GM18517 (cell line): ENCODE measurements around the gene AIMP2.
"Not testable (repeated sequence)": the region's sequence is repeated elsewhere in the genome, so short reads cannot be mapped to it uniquely, and the experiment has no call there.

ENCODE experiments used
- ATAC-seq: cut with Tn5 transposase; IDR thresholded peaks from one replicate; pipeline ENCODE4 v1.9.1; 2021; ENCODE audit warnings: mild to moderate bottlenecking, moderate library complexity; ENCODE audit not compliant: unreplicated experiment

Gene AIMP2

DNA sequence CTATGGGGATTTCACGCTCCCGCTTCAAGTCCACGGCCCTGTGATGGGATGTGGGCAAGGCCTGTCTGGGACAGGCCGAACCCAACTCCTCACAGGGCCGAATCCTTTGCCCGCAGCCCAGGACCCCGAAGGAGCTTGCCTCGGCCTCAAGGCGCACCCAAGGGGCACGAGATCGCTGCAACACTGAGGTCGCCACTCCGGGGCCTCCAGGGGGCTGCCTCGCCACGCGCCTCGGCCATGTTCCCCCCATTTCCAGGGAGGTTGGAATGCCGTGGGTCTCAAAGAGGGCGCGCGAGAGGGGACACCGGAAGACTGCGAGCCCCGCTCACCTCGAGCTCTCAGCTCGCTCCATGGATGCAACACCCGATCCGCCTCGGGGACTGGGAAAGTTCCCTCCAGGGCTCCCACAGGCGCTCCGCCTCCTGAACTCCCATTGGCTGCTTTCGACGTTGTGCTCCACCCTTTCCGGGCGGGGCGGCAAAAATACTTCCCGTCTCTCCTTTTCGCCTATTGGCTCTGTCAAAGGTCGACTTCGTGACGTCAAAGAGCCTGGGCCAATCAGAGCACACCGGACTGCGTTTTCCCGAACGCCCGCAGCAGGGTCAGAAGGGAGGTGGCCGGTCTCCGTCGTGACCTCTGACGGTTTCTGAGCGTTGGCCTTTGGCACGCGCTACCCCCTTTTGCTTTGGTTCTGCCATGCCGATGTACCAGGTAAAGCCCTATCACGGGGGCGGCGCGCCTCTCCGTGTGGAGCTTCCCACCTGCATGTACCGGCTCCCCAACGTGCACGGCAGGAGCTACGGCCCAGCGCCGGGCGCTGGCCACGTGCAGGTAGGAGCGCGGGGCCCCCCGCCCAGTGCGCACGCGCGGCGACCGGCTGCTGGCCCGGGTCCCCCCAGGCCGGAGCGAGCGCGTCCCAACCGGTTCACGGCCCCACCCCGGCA, at the start of gene AIMP2, which contains the start of gene PMS2:
TSS of gene AIMP2 (plus strand) at position 605 of the 944 bp plus-strand sequence. CDS start at position 697, 92 bp downstream.
TSS of gene PMS2 (minus strand) at position 382 of the 944 bp plus-strand sequence. CDS start at position 352, 30 bp downstream.
- ATAC-seq: peak; percentile 96

DNA sequence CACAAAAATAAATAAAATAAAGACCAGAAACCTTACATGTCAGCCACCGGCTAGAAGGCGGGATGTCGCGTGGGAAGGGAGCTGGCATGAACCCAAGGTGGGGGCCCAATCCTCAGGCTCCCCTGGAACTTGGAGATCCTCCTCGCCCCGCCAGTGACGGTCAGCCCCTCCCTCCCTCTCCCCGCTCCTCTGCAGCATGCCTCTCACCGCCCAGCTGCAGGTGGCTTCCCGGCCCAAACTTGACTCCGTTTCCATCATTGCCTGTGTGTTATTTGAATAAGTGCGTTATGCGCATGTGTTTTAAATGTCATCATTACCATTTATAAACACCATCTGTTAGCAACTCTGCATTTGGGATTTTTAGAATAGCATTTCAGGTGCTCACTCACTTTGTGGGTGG, 45.9 kb upstream of the AIMP2 start:
- not testable (repeated sequence) for ATAC-seq

DNA sequence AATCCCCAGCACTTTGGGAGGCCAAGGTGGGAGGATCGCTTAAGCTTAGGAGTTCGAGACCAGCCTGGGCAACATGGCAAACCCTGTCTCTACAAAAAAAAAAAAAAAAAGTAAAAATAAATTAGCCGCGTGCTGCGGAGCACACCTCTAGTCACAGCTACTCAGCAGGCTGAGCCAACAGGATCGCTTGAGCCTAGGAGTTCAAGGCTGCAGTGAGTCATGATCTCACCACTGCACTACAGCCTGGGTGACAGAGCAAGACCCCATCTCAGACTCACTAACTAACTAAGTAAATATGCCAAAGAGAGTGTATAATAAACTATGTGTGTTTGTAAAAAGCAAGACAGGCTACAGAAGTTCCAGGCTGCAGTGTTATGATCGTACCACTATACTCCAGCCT, 45.3 kb upstream of the AIMP2 start:
- not testable (repeated sequence) for ATAC-seq

DNA sequence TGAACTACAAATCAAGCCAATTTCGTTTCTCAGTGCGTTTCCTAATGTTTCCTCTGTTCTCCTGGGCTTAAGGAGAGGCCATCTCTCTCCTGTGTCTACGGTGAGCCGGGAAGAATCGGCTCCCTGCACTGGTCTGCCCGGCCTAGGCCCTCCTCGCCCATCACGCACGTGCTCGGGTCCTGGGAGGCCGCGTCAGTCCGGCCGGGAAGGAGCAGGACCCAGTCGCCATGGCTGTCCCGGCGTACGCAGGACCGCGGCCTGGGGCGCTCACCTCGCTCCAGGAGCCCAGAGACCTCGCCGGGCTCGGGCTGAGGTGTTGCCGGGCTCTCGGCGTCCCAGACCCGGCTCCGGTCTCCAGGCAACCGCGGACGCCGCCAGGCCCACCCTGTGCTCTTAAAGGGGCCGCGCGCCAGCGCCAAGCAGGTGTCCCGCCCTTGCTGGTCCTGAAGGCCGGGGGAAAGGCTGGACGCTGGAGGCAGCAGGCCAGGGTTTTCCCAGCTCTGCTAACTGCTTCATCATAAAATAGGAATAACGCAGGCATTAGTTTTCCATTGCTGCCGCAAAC, 38.6 kb upstream of the AIMP2 start, which contains the start of gene RSPH10B:
TSS of gene RSPH10B (minus strand) at position 343 of the 565 bp plus-strand sequence. CDS start 3,573 bp downstream, outside the sequence.
- ATAC-seq: not testable (repeated sequence)

DNA sequence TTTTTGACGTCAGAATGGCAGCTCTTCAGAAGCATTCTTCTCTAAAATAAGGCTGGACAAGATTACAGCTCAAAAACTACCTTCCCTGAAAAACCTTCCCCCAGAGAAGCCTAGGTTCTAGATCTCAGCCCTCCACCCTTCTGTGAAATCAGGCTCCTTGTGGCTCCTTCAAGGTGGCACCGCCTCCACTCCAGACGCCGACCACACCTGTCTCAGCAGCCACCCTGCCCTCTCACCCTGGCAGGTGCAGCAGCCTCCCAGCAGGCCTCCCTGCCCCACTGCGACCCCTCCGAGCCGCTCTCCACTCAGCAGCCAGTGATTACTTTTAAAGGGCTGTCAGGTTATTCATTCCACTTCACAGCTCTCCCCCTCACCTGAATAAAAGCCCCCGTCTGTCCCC, 35.5 kb upstream of the AIMP2 start:
- ATAC-seq: not testable (repeated sequence)

DNA sequence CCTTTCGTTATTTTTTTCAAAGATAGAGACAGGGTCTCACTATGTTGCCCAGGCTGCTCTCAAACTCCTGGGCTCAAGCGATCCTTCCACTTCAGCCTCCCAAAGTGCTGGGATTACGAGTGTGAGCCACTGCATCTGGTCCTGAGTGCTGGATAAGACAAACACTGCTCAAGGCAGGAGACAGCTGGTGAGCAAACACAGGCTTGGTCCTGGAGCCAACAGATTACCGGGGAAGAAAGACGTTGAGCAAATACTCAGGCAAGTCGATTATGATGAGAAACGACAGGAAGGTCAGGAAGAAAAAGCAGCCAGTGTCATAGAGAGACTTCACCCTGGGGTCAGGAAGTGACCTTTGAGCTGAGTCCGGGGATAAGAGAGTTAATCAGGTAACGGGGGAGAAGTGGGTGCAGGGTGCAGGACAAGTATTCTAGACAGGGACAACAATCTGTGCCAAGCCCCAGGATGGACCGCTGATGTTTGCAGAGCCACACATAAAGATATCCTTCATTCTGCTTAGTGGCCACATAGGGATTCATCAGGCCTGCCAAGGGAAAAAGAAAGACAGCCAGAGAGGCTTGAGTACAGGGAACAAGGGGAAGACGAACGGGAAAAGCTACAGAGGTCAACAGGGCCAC, 29.3 kb upstream of the AIMP2 start:
- ATAC-seq: not testable (repeated sequence)

DNA sequence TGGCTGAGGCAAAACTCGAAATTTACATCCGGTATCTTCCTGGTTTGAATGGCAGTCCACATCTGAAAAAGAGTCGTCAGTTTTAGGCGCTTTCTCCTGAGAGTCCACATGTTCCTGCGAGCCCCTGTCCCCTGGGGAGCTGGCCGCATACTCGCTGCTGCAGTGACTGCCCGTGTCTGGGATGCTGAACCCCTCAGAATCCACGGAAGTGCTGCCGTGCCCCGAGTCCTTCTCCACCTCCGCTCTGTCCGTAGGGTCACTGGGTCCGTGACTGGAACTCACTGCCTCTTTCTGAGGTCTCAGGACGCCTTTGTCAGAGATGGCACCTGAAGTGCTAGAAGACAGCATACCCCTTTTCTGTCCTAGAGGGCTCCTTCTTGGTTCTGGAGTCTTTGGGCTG, 22.0 kb upstream of the AIMP2 start:
- ATAC-seq: not testable (repeated sequence)

DNA sequence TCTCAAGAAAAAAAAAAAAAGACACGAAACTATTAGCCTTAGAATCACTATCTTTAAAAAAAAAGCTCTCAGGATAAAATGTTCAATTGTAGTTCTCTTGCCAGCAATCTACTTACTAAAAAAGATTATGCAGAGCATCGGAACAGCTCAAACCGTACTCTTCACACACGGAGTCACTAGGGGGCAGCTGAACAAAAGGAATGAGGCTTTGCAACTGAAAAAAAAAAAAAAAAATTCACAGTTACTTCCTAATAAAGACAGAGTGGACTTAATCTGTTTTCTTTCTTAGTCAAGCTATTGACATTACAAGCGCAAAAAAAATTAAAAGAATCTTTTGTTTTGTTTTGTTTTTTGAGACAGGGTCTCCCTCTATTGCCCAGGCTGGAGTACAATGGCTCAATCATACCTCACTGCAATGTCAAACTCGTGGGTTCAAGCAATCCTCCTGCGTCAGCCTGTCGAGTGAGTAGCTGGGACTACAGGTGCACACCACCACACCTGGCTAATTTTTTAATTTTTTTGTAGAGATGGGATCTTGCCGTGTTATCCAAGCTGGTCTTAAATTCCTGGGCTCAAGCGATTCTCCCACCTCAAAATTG, 11.8 kb upstream of the AIMP2 start:
- no peak for ATAC-seq

DNA sequence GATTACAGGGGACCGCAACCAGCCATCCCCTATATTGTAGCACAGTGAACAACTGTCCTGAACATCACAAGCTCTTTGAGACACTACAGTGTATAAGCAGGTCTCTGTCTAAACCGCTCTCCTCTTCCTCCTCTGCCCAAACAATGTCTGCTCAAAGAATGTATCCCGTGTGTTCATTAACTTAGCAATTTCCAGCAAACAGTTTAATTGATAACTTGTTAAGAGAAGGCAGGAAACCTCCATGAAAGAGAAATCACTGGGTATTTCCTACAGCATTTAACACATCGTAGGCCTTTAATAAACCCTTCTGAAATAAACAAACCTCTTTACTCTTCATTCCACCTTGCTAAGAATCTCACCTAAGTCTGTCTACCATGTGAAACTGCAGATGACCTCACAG, 1.7 kb upstream of the AIMP2 start:
- no peak for ATAC-seq

DNA sequence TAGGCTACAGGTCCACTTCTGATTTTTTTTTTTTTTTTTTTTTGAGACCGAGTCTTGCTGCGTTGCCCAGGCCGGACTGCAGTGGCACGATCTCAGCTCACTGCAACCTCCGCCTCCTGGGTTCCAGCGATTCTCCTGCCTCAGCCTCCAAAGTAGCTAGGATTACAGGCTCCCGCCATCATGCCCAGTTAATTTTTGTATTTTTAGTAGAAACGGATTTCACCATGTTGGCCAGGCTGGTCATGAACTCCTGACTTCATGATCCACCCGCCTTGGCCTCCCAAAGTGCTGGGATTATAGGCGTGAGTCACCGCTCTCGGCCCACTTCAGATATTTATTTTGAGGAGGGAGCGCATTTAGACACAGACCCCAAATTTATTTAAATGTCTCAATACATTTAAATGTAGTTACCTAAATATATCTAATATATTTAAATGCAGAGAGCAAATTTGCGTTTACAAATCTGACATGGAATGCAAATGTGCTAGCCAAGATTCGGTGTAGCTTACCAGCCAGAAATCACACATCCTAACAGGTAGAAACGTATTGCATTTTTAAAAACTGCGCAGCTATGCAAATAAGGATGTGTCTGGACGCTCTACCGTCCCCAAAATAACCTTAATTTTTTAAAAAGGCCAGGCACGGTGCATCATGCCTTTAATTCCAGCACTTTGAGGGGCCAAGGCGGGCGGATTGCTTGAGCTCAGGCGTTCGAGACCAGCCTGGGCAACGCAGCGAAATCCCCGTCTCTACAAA, 1.1 kb upstream of the AIMP2 start:
- not testable (repeated sequence) for ATAC-seq

DNA sequence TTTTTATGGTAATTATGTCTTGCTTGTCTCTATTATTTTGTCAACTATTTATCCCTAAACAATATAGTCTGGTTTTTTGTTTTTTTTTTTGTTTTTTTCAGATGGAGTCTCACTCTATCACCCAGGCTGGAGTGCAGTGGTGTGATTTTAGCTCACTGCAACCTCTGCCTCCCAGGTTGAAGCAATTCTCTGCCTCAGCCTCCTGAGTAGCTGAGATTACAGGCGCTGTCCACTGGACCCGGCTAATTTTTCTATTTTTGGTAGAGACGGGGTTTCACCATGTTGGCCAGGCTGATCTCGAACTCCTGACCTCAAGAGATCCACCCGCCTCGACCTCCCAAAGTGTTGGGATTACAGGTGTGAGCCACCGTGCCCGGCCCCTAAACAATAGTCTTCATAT, 1.3 kb downstream of the AIMP2 start:
- not testable (repeated sequence) for ATAC-seq

DNA sequence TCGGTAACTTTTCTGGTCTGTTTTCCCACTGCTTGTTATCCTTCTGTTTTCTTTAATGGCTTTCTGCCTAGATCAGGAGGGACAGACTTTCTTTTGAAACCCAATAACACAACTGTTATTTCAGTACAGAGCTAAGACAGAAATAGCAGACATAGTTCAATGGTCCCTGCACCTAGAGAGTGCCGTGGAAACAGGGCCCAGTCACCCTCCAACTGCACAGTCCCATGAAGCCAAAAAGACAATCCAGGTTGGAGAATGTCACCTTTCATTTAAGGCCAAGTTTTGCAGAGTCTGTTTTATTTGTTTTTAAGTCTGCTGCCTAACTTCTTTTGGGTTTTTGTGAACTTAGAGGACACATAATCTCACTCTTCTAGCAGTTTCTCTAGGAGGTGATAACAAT, 2.5 kb downstream of the AIMP2 start:
- no peak for ATAC-seq

DNA sequence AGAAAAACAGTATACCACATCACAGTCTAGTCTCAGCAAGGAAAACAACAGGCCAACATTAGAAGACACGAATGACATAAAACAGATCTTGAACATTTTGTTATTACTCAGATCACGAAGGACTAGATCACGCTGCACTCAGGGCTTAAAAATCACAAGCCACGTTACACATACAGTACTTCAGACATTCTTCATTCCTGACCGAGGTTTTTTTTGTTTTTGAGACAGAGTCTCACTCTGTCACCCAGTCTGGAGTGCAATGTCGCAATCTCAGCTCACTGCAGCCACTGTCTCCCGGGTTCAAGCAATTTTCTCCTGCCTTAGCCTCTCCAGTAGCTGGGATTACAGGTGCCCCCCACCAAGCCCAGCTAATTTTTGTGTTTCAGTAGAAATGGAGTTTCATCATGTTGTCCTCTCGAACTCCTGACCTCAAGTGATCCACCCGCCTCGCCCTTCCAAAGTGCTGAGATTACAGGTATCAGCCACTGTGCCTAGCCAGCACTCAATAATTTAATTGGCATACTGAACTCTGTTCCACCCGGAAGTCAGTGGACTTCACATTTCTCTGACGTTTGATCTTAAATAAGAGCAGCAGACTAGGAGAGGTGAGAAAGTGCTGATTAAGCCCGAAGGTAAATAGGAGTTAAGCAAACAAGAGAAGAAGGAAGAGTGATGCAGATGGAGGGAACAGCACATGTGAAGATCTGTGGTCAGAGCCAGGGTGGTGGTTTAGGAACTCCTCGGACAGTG, 3.5 kb downstream of the AIMP2 start:
- ATAC-seq: no peak

DNA sequence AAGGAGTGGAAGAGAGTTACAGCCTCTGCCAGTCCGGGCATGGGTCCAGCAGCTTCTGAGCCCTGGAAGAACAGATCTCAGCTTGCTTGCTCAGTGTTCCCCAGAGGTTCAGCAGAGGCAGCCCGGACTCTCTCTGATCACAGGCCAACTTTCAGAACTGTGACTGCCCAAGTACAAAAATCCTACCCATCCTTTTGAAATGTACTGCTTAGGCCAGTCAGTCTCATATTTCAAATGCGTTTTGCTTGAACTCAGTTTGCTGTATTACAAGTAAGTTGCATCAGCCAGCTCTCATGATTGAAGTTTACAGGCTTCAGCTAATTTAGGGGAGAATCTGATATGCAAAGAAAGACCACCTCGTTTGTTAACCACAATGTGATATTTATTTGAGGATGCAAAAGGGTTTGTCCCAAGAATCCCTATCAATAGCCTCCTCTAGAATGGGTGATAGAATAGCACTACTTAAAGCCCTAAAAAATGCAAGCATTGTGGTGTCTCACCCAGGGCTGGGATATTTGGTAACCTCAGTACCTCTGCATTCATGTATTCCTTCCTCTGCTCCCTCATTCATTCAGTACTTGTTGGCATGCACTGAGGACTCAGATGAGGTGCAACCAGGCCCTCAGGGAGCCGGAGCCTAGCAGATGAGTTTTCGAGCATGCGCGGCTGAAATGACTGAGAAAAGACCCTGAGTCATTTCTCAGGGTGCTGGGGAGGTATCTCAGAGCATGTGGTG, 7.0 kb downstream of the AIMP2 start:
- ATAC-seq: no peak

DNA sequence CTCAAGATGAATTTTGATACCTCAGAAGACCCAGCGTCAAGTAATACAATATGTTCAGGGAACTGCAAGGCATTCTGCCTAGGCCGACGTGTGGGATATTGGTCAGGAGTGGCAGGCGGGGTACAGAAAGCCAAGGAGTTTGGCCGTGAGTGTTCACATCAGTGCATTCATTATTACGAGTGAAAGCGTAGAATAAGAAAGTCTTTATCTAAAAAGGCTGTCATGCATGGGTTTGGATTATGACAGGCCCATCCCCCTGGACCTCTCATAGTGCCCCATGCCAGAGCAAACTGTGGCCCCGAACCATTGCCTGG, 7.5 kb downstream of the AIMP2 start:
- ATAC-seq: no peak

DNA sequence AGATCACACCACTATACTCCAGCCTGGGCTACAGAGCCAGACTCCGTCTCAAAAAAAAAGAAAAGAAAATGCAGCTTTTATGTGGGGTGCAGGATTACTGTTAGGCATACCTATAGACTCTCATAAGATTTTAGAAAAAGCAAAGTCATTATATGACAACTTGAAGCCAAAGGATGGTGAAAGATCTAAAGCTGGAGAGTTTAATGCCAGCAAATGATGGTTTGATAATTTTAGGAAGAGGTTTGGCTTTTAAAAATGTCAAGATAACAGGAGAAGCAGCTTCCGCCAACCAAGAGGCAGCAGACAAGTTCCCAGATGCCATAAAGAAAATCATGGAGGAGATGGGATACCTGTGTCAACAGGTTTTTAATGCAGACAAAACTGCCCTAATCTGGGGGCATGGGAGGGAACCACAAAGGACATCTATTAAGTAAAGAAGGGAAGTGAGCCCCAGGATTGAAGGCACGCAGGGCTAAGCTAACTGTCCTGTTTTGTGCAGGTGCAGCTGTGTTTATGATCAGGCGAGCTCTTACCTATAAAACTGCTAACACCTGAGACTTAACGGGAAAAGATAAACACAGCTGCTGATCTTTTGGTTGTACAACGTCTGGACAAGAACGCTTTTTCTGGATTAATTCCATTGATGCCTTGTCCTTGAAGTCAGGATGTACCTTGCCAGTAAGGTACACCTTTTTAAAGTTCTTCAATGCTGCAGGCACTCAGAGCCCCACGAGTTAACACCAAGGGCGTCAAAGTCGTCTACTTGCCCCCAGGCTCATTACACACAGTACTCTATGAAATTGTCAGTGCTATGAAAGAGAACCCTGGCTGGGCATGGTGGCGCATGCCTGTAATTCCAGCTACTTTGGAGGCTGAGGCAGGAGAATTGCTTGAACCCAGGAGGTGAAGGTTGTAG, 11.6 kb downstream of the AIMP2 start:
- no peak for ATAC-seq

DNA sequence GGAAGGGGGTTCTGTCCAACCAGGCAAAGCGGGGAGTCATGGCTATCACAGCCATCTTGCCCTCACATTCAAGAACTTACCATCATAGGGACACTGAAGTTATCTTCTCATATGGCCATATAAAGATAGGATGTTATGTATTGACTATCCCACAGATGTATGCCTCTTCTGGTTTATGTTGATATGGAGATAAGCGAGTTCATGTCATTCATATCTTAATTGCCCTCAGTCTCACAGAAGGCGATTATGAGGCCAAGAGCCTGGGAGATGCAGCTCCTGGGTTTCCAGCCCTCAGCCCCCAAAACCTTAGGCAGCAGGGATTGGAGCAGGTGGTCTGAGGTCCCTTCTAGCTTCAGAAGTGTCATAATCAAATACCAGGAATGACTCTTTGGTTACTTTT, 13.6 kb downstream of the AIMP2 start:
- no peak for ATAC-seq

DNA sequence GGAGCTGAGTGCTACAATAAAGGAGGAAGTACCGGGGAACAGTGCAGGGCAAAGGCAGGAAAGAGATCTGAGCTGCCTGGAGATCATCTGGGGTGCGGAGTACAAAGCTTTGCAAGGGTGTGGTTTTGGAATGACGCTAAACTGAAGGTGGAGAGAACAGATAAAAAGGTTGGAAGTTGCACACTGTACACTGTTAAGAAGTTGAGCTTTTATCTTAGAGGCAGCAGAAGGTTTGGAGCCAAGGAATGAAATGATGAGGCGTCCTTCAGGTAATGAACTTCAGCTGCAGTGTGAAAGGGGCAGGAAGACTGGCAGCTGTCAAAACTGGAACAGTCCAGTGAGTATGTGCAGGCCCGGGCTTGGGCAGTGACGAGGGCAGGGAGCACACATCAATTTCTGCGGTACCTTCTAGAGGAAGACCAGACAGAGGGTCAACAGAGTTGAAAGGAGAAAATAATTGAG, 14.9 kb downstream of the AIMP2 start:
- ATAC-seq: no peak
